Parathyroid adenoma (tissue), 2 donors: ENCODE measurements around the gene DNAL1.
A peak's percentile ranks its signal among the peaks of the same experiment; 100 is the strongest.

Experiments
- H2AFZ ChIP-seq: fragments of 300-600 bp; sonication (generic); one replicate; pipeline ENCODE4 v1.7.0; 2017; ENCODE audit warnings: antibody characterized with exemption, mild to moderate bottlenecking
- H3K27ac ChIP-seq: fragments of 300-600 bp; sonication (generic); one replicate; pipeline ENCODE4 v1.7.0; 2017
- H3K27me3 ChIP-seq: fragments of 300-600 bp; sonication (generic); one replicate; pipeline ENCODE4 v1.7.0; 2017; ENCODE audit warnings: low read length; ENCODE audit not compliant: control insufficient read depth, insufficient read depth
- H3K36me3 ChIP-seq: fragments of 300-600 bp; sonication (generic); one replicate; pipeline ENCODE4 v1.7.0; 2017; ENCODE audit warnings: low read length; ENCODE audit not compliant: control insufficient read depth, insufficient read depth
- H3K4me1 ChIP-seq: fragments of 300-600 bp; sonication (generic); one replicate; pipeline ENCODE4 v1.7.0; 2017; ENCODE audit warnings: control low read depth
- H3K4me2 ChIP-seq: fragments of 300-600 bp; sonication (generic); one replicate; pipeline ENCODE4 v1.7.0; 2017; ENCODE audit warnings: low read length
- H3K4me3 ChIP-seq: fragments of 300-600 bp; sonication (generic); one replicate; pipeline ENCODE4 v1.7.0; 2017; ENCODE audit warnings: low read depth, low read length
- H3K79me2 ChIP-seq: fragments of 300-600 bp; sonication (generic); one replicate; pipeline ENCODE4 v1.7.0; 2017; ENCODE audit warnings: control low read depth
- H3K9ac ChIP-seq: fragments of 300-600 bp; sonication (generic); one replicate; pipeline ENCODE4 v1.7.0; 2017; ENCODE audit warnings: mild to moderate bottlenecking
- H3K9me3 ChIP-seq: fragments of 300-600 bp; sonication (generic); one replicate; pipeline ENCODE4 v1.7.0; 2017; ENCODE audit warnings: low read length; ENCODE audit not compliant: control insufficient read depth
- TF ChIP-seq, protein P1 (sequence below): fragments of 300-600 bp; sonication (generic); IDR thresholded peaks from one replicate; pipeline ENCODE4 v1.7.0; 2017; ENCODE audit warnings: antibody characterized with exemption, mild to moderate bottlenecking
- donor health status: primary hyperparathyroidism.

DNAL1 gene

DNA sequence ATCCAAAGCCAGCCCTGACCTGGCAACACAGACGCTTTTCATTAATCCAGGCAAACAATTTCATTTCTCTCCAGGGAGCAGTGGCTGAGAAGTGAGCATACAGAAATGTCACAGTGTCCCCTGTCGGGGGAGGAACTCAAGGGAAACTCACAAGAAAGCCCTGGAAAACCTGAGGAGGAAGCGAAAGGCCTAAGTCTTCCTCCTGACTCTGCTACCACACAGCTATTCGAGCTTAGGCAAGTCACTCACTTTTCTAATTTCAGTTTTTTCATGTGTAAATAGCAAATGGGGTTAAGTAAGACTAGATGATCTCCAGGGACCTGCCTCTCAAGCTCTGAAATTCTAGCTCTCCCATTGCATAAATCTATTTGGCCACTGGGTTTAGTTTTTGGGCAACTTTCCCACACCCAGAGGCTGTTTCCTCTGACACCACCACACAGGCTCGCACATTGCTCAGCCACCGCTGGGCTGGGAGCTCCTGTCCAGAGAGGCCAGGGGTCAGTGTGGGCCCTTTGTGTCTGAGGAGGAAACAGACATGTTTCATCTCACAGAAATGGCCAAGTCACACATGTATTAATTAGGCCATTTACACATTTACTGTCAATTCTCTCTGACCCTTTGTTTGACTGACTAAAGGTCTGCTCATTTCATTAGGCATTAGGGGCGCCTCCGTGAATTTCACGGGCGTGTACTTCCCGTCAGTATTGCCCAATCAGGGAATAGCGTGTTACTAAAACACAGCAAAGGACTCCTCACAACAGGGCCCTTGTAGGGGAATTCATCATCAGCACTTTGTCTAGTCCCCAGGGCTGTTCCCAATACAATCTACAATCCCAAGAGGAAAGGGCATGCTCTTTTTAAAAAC, 79.2 kb downstream of the DNAL1 start:
- Histone ChIP-seq H3K79me2 (peaks cover 34% of the 10 kb centered on the region), H2AFZ (no peak overlapping the region), H3K4me3 (no peak overlapping the region), H3K27me3 (no peaks in the 10 kb centered on the region), H3K27ac (peak overlapping the region; percentile 30), H3K36me3 (no peaks in the 10 kb centered on the region), H3K9ac (no peak overlapping the region), H3K9me3 (no peaks in the 10 kb centered on the region), H3K4me1 (peaks cover 9% of the 10 kb centered on the region), H3K4me2 (no peak overlapping the region)
- TF ChIP-seq, protein P1, sequence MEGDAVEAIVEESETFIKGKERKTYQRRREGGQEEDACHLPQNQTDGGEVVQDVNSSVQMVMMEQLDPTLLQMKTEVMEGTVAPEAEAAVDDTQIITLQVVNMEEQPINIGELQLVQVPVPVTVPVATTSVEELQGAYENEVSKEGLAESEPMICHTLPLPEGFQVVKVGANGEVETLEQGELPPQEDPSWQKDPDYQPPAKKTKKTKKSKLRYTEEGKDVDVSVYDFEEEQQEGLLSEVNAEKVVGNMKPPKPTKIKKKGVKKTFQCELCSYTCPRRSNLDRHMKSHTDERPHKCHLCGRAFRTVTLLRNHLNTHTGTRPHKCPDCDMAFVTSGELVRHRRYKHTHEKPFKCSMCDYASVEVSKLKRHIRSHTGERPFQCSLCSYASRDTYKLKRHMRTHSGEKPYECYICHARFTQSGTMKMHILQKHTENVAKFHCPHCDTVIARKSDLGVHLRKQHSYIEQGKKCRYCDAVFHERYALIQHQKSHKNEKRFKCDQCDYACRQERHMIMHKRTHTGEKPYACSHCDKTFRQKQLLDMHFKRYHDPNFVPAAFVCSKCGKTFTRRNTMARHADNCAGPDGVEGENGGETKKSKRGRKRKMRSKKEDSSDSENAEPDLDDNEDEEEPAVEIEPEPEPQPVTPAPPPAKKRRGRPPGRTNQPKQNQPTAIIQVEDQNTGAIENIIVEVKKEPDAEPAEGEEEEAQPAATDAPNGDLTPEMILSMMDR: no peak

- Histone ChIP-seq H3K4me1 (peaks cover 11% of the 10 kb centered on the region), H3K36me3 (no peaks in the 10 kb centered on the region), H3K27me3 (no peaks in the 10 kb centered on the region), H3K9ac (no peak overlapping the region), H3K27ac (peak overlapping the region; percentile 21), H3K4me3 (no peak overlapping the region), H2AFZ (no peak overlapping the region), H3K9me3 (no peaks in the 10 kb centered on the region), H3K4me2 (no peak overlapping the region), H3K79me2 (peaks cover 41% of the 10 kb centered on the region)
- TF ChIP-seq, protein P1: no peak
These were observed 79.9 kb downstream of the DNAL1 start for GRCh38 chr14:73724696-73725095.

- H2AFZ ChIP-seq: no peak overlapping the region
- no peak overlapping the region for H3K9ac ChIP-seq
- no peak overlapping the region for H3K4me3 ChIP-seq
- peaks cover 47% of the 10 kb centered on the region for H3K79me2 ChIP-seq
- no peaks in the 10 kb centered on the region for H3K9me3 ChIP-seq
- no peak overlapping the region for H3K4me2 ChIP-seq
- H3K4me1 ChIP-seq: peaks cover 11% of the 10 kb centered on the region
- H3K27ac ChIP-seq: peak overlapping the region; percentile 29
- no peaks in the 10 kb centered on the region for H3K36me3 ChIP-seq
- TF ChIP-seq, protein P1: no peak
- H3K27me3 ChIP-seq: no peaks in the 10 kb centered on the region
These were observed 80.6 kb downstream of the DNAL1 start for GRCh38 chr14:73725116-73726024.

GRCh38 chr14:73726025-73726961, 81.5 kb downstream of the DNAL1 start:
- H3K27me3 ChIP-seq: no peaks in the 10 kb centered on the region
- peaks cover 11% of the 10 kb centered on the region for H3K4me1 ChIP-seq
- H3K9me3 ChIP-seq: no peaks in the 10 kb centered on the region
- no peak overlapping the region for H2AFZ ChIP-seq
- H3K27ac ChIP-seq: peak overlapping the region; percentile 29
- H3K79me2 ChIP-seq: peaks cover 53% of the 10 kb centered on the region
- TF ChIP-seq, protein P1: no peak
- H3K9ac ChIP-seq: no peak overlapping the region
- H3K4me2 ChIP-seq: no peak overlapping the region
- H3K4me3 ChIP-seq: no peak overlapping the region
- H3K36me3 ChIP-seq: no peaks in the 10 kb centered on the region
